ENCODE results near the gene CDK13. TPM values are rescaled to one million over a fixed set of nuclear protein-coding genes. Genes with fewer than 3 reads are reported as not detected.
"Not testable (repeated sequence)": the region's sequence is repeated elsewhere in the genome, so short reads cannot be mapped to it uniquely, and the experiment has no call there.

The CDK13 gene
- total and polyA plus RNA-seq, 7 donors = 10.9 to 25.5 (median 21.0) TPM

DNA sequence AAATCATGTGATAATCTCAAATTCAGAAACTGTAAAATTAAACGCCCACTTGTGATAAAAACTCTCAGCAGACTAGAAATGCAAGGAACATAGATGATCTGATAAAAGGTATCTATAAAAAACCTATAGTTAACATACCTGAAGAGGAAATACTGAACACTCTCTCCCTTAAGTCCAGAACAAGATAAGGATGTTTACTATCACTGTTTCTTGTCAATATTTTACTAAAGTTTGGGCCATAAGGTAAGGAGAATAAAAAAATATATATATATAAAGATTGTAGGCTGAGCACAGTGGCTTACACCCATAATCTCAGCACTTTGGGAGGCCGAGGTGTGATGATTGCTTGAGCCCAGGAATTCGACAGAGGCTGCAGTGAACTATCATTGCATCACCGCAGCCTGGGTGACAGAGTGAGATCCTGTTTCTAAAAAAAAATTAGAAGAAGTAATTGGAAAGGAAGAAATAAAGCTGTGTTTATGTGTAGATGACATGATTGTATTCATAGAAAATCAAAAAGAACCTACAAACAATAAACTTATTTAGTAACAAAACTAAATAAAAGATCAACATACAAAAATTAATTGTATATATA is 155.9 kb downstream of the CDK13 start:
- Histone ChIP-seq H3K4me3 (no peak overlapping the region), H3K36me3 (ENCODE audit: insufficient read depth in 1 of 2, low read depth in 1 of 2) (peaks cover 0 to 6% of the 10 kb centered on the region in 2 donors), H3K9me3 (no peaks in the 10 kb centered on the region), H3K4me1 (no peaks in the 10 kb centered on the region), H3K27me3 (ENCODE audit: insufficient read depth in 3 of 3, low read length in 2 of 3) (no peaks in the 10 kb centered on the region), H3K27ac (no peak overlapping the region)
- ATAC-seq (no peak), DNase-seq (no peak)
- TF ChIP-seq, protein P1, sequence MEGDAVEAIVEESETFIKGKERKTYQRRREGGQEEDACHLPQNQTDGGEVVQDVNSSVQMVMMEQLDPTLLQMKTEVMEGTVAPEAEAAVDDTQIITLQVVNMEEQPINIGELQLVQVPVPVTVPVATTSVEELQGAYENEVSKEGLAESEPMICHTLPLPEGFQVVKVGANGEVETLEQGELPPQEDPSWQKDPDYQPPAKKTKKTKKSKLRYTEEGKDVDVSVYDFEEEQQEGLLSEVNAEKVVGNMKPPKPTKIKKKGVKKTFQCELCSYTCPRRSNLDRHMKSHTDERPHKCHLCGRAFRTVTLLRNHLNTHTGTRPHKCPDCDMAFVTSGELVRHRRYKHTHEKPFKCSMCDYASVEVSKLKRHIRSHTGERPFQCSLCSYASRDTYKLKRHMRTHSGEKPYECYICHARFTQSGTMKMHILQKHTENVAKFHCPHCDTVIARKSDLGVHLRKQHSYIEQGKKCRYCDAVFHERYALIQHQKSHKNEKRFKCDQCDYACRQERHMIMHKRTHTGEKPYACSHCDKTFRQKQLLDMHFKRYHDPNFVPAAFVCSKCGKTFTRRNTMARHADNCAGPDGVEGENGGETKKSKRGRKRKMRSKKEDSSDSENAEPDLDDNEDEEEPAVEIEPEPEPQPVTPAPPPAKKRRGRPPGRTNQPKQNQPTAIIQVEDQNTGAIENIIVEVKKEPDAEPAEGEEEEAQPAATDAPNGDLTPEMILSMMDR (IDR thresholded peaks at IDR 0.05) = no peak
- intact Hi-C loops (cut with DNase I) = no loop called here
- WGBS, 3 donors = 40 to 80% (median 60%) methylated on average over 4 of the region's 4 CpGs

DNA sequence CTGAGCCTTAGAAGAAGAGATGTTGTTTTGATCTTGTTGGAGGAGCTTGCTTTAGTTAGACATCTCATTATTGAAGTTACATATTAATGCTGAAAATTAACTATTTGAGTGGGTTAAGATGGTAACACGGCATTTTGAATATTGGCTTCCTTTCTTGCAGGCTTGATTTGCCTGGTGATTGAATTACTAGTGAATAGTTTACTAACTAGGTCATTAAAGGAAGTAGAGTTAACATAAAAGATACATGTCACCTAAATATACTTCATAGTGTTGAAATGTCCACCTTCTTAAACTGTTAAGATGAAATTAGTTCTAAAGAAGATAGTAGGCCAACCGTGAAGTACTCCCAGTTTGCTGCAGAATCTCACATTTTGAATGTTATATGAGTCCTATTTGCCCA is 165.9 kb downstream of the CDK13 start:
- Histone ChIP-seq H3K9me3 (no peaks in the 10 kb centered on the region), H3K27ac (no peak overlapping the region), H3K36me3 (ENCODE audit: insufficient read depth in 1 of 2, low read depth in 1 of 2) (no peaks in the 10 kb centered on the region), H3K4me1 (no peaks in the 10 kb centered on the region), H3K27me3 (ENCODE audit: insufficient read depth in 3 of 3, low read length in 2 of 3) (no peaks in the 10 kb centered on the region), H3K4me3 (no peak overlapping the region)
- TF ChIP-seq, protein P1 (IDR thresholded peaks at IDR 0.05) = no peak
- intact Hi-C loops (cut with DNase I) = no loop called here
- 81 to 93% (median 85%) methylated on average over 2 of the region's 2 CpGs for WGBS, 3 donors
- ATAC-seq (no peak), DNase-seq (no peak)

DNA sequence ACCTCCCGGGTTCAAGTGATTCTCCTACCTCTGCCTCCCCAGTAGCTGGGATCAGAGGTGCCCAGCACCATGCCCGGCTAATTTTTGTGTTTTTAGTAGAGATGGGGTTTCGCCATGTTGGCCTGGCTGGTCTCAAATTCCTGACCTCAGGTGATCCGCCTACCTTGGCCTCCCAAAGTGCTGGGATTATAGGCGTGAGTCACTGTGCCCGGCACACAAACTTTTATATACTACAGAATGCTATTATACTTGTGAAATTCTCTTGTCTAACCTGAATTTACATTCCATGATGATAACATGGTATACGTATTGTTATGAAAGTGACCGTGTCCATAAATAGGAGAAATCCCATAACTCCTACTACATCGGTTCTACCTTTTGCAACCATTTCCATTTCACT is 167.1 kb downstream of the CDK13 start:
- H3K9me3 ChIP-seq; H3K36me3 ChIP-seq (ENCODE audit: insufficient read depth in 1 of 2, low read depth in 1 of 2); H3K4me3 ChIP-seq; ATAC-seq; H3K27ac ChIP-seq; intact Hi-C loops (cut with DNase I); H3K27me3 ChIP-seq (ENCODE audit: insufficient read depth in 3 of 3, low read length in 2 of 3); H3K4me1 ChIP-seq; DNase-seq: not testable (repeated sequence)
- WGBS, 3 donors = 94 to 97% (median 94%) methylated on average over 9 of the region's 9 CpGs

DNA sequence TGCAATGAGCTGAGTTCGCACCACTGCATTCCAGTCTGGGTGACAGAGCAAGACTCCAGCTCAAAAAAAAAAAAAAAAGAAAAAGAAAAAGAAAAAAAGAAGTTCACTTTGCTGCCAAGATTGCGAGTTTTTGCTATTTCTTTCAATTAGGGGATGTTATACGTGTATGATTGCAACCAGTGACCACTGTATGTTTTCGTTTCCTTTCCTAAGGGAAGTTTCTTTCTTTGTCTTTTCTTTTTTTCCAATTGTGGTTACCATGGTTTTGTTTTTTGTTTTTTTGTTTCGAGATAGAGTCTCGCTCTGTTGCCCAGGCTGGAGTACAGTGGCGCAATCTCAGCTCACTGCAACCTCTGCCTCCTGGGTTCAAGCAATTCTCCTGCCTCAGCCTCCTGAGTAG is 168.1 kb downstream of the CDK13 start:
- DNase-seq; H3K4me1 ChIP-seq; ATAC-seq; H3K27me3 ChIP-seq (ENCODE audit: insufficient read depth in 3 of 3, low read length in 2 of 3); H3K36me3 ChIP-seq (ENCODE audit: insufficient read depth in 1 of 2, low read depth in 1 of 2); intact Hi-C loops (cut with DNase I); H3K9me3 ChIP-seq; H3K27ac ChIP-seq; H3K4me3 ChIP-seq: not testable (repeated sequence)
- WGBS, 3 donors = 82 to 93% (median 91%) methylated on average over 7 of the region's 7 CpGs

DNA sequence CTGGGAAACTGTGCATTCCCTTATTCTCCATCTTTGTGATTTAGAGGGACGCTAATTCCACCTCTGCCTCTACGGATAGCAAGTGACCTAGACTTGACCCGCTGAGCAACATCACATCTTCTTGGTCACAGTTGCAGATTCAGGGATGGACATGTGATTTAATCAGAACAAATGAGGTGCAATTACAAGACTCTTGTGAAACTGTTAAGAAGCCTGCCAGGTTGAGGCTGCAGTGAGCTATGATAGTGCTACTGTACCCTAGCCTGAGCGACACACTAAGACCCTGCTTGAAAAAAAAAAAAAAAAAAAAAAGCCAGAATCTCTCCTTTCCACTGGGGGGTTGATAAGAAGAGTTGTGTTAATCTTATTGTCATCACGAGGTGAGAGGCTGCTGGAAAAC is 170.0 kb downstream of the CDK13 start:
- no peak overlapping the region for H3K4me3 ChIP-seq
- DNase-seq = no peak
- TF ChIP-seq, protein P1 (IDR thresholded peaks at IDR 0.05) = no peak
- intact Hi-C loops (cut with DNase I) = no loop called here
- no peaks in the 10 kb centered on the region for H3K9me3 ChIP-seq
- WGBS, 3 donors = 85 to 93% (median 88%) methylated on average over 5 of the region's 5 CpGs
- no peak overlapping the region for H3K27ac ChIP-seq
- no peaks in the 10 kb centered on the region for H3K27me3 ChIP-seq (ENCODE audit: insufficient read depth in 3 of 3, low read length in 2 of 3)
- H3K4me1 ChIP-seq = no peaks in the 10 kb centered on the region
- ATAC-seq = no peak
- H3K36me3 ChIP-seq (ENCODE audit: insufficient read depth in 1 of 2, low read depth in 1 of 2) = no peaks in the 10 kb centered on the region

DNA sequence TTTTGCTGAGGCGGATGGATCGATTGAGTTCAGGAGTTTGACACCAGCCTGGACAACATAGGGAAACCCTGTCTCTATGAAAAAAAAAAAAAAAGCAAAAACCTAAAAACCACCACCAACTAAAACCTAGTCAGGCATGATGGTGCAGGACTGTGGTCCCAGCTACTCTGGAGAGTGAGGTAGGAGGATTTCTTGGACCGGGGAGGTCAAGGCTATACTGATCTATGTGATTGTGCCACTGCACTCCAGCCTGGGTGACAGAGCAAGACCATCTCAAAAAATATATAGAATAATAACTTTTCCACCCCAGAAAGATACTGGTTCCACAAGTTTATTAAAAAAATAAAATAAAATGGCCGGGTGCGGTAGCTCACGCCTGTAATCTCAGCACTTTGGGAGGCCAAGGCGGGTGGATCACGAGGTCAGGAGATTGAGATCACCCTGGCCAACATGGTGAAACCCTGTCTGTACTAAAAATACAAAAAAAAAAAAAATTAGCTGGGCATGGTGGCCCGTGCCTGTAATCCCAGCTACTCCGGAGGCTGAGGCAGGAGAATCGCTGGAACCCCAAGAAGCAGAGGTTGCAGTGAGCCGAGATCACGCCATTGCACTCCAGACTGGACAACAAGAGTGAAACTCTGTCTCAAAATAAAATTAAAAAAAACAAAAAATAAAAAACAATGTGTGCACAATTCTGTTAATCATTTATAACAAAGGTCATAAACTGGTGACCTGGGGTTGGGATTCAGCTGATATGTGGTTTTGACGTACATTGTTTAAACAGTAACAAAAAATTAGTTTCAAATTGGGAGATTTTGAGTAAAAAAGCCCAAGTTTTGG is 172.3 kb downstream of the CDK13 start:
- H3K9me3 ChIP-seq; H3K27ac ChIP-seq; DNase-seq; intact Hi-C loops (cut with DNase I); H3K4me3 ChIP-seq; H3K36me3 ChIP-seq (ENCODE audit: insufficient read depth in 1 of 2, low read depth in 1 of 2); H3K4me1 ChIP-seq; H3K27me3 ChIP-seq (ENCODE audit: insufficient read depth in 3 of 3, low read length in 2 of 3); ATAC-seq: not testable (repeated sequence)
- WGBS, 3 donors = 90 to 93% (median 93%) methylated on average over 14 of the region's 14 CpGs
